Measurements from ENCODE around the gene WDR38. TPM values are rescaled to one million over a fixed set of nuclear protein-coding genes. Genes with fewer than 3 reads are reported as not detected.
A peak's percentile ranks its signal among the peaks of the same experiment; 100 is the strongest.

WDR38 gene
- total and polyA plus RNA-seq, 9 of the 15 experiments (the other 6 are each of a cell fraction or from before 2014, with no cell fraction given) = not detected

DNA sequence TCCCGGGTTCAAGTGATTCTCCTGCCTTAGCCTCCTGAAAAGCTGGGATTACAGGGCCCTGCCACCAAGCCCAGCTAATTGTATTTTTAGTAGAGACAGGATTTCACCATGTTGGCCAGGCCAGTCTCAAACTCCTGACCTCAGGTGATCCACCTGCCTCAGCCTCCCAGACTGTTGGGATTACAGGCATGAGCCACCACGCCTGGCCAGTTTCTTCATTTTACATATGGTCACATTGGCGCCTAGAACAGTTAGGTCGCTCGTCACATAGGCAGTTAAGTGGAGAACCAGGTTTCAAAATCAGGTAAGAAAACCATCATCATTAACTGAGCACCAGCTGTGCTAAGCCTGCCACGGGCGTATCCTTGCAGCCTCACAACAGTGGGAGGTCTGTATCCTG lies 40.2 kb upstream of the WDR38 start:
- DNase-seq (ENCODE audit: extremely low read depth in 1 of 4, low spot score in 3 of 4) (no peak), FAIRE-seq (no peak), ATAC-seq (no peak)
- H3K4me1 ChIP-seq (replicated peaks in 1 of 2; ENCODE audit: control insufficient read depth in 2 of 2, insufficient read depth in 2 of 2, low read length in 2 of 2) = peaks cover 3 to 19% of the 10 kb centered on the region in 2 experiments; a peak in 4 of 5 replicates
- POLR2A ChIA-PET = interaction anchor here (0.6 to 1.6 kb wide), 4 partner anchors 8 to 422 kb away, joined by 3 to 5 read pairs (median 4); no protein-coding TSS in a partner anchor
- H4K20me1 ChIP-seq (replicated peaks; ENCODE audit: control insufficient read depth, insufficient read depth, low read length) = no peaks in the 10 kb centered on the region
- no peak overlapping the region for H3K4me2 ChIP-seq (ENCODE audit: insufficient read depth, low read length)
- H3K9me1 ChIP-seq (ENCODE audit: control insufficient read depth, insufficient read depth, low read length) = no peaks in the 10 kb centered on the region
- CTCF ChIA-PET (ENCODE audit: low intra/inter-chr PET ratio) = no interaction called here
- no peak overlapping the region for H3K4me3 ChIP-seq
- 60% methylated on average over 7 of the region's 7 CpGs for WGBS (ENCODE audit: insufficient coverage, low coverage, missing lambda C conversion rate)
- intact Hi-C loops (cut with micrococcal nuclease) (no loop called here), in situ Hi-C loops (cut with MboI) (no loop called here)
- no peaks in the 10 kb centered on the region for H3K9me3 ChIP-seq (replicated peaks; ENCODE audit: control insufficient read depth, insufficient read depth, low read depth, low read length)
- no peaks in the 10 kb centered on the region for H3K79me2 ChIP-seq (ENCODE audit: control insufficient read depth, insufficient read depth, low read length)
- no peaks in the 10 kb centered on the region for H3K36me3 ChIP-seq (ENCODE audit: control insufficient read depth, insufficient read depth, low read length)
- no peak overlapping the region for H3K9ac ChIP-seq (ENCODE audit: insufficient read depth in 1 of 2, low read depth in 2 of 2, low read length in 2 of 2)
- H3K27ac ChIP-seq (ENCODE audit: extremely low read depth, low read depth, low read length) = no peak overlapping the region
- TF ChIP-seq PHTF2 (CRISPR knock-in tag; IDR thresholded peaks at IDR 0.05) (no peak), ZFX (CRISPR knock-in tag; IDR thresholded peaks at IDR 0.05) (peak; percentile 31; the same call in 1 of the 2 replicates)
- TF ChIP-seq, protein P1, sequence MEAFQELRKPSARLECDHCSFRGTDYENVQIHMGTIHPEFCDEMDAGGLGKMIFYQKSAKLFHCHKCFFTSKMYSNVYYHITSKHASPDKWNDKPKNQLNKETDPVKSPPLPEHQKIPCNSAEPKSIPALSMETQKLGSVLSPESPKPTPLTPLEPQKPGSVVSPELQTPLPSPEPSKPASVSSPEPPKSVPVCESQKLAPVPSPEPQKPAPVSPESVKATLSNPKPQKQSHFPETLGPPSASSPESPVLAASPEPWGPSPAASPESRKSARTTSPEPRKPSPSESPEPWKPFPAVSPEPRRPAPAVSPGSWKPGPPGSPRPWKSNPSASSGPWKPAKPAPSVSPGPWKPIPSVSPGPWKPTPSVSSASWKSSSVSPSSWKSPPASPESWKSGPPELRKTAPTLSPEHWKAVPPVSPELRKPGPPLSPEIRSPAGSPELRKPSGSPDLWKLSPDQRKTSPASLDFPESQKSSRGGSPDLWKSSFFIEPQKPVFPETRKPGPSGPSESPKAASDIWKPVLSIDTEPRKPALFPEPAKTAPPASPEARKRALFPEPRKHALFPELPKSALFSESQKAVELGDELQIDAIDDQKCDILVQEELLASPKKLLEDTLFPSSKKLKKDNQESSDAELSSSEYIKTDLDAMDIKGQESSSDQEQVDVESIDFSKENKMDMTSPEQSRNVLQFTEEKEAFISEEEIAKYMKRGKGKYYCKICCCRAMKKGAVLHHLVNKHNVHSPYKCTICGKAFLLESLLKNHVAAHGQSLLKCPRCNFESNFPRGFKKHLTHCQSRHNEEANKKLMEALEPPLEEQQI (IDR thresholded peaks at IDR 0.05) = no peak
- H3K27me3 ChIP-seq (ENCODE audit: control insufficient read depth in 2 of 2, insufficient read depth in 2 of 2, low read length in 2 of 2) = no peaks in the 10 kb centered on the region
- peak overlapping the region; percentile 54; the same call in 1 of the 2 replicates for H2AFZ ChIP-seq (ENCODE audit: low read depth, low read length)
- BruUV-seq (replicated peaks) = no TSS peak

Measured in K562 (cell line).